GM19351 (cell line): Measurements from ENCODE around the gene NME8.
"Not testable (repeated sequence)": the region's sequence is repeated elsewhere in the genome, so short reads cannot be mapped to it uniquely, and the experiment has no call there.

ENCODE experiments used
- ATAC-seq: cut with Tn5 transposase; IDR thresholded peaks from one replicate; pipeline ENCODE4 v1.9.1; 2021; ENCODE audit warnings: mild to moderate bottlenecking, moderate library complexity; ENCODE audit not compliant: unreplicated experiment

NME8 gene, protein sequence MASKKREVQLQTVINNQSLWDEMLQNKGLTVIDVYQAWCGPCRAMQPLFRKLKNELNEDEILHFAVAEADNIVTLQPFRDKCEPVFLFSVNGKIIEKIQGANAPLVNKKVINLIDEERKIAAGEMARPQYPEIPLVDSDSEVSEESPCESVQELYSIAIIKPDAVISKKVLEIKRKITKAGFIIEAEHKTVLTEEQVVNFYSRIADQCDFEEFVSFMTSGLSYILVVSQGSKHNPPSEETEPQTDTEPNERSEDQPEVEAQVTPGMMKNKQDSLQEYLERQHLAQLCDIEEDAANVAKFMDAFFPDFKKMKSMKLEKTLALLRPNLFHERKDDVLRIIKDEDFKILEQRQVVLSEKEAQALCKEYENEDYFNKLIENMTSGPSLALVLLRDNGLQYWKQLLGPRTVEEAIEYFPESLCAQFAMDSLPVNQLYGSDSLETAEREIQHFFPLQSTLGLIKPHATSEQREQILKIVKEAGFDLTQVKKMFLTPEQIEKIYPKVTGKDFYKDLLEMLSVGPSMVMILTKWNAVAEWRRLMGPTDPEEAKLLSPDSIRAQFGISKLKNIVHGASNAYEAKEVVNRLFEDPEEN

GRCh38 chr7:37848297-37848696 lies at the start of gene NME8:
NME8 (plus strand) TSS chr7:37848597; CDS start chr7:37850267, 1,670 bp downstream.
- no peak for ATAC-seq

DNA sequence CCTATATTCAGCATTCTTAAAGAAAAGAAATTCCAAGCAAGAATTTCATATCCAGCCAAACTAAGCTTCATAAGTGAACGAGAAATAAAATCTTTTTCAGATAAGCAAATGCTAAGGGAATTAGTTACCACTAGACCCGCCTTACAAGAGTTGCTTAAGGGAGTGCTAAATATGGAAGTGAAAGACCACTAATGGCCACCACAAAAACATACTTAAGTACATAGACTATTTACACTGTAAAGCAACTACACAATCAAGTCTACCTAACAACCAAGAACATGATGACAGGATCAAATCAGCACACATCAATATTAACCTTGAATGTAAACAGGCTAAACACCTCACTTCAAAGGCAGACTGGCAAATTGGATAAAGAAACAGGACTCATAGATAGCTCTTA lies 42.2 kb upstream of the NME8 start:
- no peak for ATAC-seq

DNA sequence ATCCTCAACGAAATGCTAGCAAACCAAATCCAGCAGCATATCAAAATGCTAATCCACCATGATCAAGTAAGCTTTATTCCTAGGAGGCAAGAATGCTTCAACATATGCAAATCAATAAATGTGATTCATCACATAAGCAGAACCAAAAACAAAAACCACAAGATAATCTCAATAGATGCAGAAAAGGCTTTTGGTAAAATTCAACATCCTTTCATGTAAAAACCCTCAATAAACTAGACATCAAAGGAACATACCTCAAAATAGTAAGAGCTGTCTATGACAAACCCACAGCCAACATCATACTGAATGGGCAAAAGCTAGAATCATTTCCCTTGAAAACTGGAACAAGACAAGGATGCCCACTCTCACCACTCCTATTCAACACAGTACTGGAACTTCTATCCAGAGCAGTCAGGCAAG lies 36.2 kb upstream of the NME8 start:
- ATAC-seq: not testable (repeated sequence)

DNA sequence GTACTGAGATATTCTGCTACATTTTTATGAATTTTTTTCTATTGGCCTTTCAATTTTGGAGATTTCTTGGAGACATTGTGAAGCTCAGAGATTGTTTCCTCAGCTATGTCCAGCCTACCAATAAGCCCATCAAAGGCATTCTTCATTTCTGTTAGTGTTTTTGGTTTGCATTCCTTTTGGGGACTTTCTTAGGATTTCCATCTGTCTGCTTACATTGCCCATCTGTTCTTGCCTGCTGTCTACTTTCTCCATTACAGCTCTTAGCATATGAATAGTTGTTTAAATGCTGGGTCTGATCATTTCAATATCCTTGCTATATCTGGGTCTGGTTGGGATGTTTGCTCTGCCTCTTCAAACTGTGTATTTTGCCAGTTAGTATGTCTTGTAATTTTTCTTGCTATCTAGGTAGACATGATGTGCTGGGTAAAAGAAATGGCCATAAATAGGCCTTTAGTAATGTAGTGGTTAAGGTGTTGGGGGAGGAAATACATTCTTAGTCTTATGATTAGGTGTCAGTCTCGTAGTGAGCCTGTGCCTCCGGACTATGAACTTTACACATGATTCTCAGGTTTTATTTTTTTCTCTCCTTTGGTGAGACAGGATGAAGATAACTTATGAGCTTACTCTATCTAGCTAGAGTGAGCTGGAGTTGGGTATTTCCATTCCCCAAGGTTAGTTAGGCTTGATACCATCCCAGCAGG lies 32.6 kb upstream of the NME8 start:
- peak; percentile 92 for ATAC-seq

- ATAC-seq: no peak
Observed at GRCh38 chr7:37816922-37817590, 31.3 kb upstream of the NME8 start.

GRCh38 chr7:37817591-37817960 lies 30.8 kb upstream of the NME8 start:
- ATAC-seq: no peak

DNA sequence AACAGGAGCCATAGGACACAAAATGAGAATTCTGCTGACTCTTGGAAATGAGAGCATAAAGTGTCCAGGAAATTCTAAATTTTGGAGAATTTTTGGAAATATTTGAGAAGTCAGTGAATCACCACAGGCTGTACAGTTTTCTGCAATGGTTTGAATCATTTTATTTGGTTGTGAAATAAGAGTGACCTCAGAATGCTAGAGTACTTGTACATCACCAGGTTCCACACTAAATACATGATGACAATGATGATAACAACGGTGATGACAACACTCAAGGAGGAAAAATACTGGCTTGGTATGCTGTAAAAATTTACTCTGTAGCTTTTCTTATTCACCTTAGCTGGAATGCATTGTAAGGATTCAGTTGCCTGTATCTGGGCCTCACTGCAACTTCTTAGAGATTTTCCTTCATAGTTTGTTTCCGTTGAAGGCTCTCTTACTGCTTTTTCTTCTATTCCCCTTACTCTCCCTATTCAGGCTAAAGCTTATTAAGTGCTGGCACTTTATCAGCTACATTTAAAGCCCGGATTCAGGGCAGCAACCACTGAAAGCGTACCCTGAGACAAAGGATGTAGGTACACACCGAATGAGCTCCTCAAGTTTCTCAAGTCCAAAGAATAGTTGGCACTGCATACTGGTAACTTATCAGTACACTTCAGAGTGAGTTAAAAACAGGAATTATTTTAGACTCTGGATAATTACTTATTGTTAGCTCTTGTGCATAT lies 30.2 kb upstream of the NME8 start:
- ATAC-seq: no peak

DNA sequence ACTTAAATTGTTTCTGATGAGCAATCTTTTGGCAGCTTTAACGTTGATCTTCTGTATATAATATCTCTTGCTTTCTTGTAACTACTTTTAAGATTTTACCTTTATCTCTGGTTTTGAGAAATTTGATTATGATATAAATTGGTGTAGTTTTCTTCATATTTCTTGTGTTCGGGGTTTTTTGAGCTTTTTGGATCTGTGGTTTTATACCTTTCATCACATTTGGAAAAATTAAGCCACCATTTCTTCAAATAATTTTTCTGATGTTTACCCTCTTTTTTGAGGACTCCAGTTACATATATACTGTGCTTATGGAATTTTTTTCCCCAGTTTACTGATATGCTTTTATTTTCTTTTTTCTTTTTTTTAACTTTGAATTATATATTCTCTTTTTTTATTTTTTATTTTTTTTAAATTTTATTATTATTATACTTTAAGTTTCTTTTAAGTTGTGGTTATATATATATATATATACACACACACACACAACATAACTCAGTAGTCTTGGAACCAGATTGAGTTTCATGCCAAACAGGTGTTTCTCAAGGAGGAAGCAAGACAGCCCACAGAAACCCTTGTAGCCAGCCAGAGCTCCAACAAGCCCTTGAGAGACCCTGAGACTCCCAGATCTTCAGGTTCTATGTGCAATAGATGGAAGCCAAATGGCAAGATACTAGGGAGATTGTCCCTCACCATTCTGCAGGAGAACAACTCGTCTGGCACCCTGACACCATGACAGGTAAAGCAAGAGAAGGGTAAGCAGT lies 27.5 kb upstream of the NME8 start:
- peak; percentile 81 for ATAC-seq

DNA sequence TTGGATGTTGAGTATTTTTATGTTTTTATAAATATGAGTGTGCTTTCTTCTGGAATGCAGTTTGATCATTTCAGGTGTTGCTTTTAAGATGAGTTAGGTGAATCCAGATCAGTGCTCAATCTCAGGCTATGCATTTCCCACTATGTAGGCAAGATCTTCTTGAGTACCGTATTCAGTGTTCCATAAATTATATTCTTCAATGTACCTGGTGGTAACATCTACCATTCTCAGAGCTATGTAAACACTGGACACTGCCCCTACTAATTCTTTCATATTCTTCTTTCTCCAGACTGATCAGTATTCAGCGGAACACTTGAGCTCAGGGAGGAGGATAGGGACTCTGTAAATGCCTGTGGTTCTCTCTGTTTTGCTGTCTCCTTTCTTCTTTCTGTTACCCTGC lies 25.5 kb upstream of the NME8 start:
- ATAC-seq: no peak

DNA sequence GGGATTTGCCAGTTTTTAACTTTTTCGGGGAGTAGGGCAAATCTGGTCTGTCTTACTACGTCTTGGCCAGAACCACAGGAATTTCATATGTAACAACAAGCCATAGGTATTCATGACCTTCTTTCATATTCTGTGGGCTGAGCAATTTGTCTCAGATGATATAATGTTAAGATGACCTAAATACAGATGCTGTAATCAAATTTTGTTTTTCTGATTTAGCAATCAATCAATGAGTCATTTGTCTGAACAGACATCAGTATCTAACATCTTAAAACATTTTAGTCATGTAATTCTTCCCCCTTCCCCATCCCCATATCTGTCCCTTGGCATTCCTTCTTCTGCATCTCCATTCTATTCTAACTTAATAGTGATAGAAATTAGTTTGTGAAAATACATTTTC lies 24.8 kb upstream of the NME8 start:
- no peak for ATAC-seq

DNA sequence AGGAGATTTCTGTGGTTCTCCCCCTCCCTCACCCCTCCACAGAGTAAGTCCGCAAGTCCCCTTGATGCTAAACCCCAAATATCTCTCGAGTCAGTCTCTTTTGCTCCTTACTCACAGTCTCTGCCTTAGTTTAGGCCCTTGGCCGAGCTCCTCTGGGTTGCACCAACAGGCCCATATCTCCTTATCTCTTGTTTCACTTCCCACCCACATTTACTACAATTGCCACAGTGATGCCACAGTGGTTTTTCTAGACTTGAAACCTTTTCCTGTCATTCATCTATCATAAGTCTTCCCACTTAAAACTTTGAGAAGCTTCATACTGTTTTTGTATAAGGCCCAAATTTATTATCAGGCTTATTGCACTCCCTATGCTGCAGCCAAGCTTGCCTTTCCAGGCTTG lies 23.4 kb upstream of the NME8 start:
- ATAC-seq: no peak

DNA sequence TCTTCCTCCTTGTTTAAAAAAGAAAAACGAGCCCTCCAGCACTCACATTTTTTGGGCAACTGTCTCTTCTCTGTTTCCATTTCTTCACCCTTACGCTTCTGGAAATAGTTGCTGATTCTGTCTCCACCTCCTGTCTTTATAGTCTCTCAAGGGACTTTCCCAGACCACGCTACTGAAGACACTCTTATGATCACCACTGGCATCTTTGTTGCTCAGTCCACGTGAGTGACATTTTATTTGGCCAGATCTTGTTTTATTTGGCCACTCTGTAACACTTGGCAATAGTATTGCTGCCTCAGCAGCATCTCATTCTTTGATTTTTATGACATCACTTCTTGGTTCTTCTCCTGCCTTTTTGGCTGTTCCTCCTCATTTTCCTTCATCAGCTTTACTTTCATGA lies 21.6 kb upstream of the NME8 start:
- ATAC-seq: peak; percentile 76

GRCh38 chr7:37831244-37831643 lies 17.2 kb upstream of the NME8 start:
- no peak for ATAC-seq

DNA sequence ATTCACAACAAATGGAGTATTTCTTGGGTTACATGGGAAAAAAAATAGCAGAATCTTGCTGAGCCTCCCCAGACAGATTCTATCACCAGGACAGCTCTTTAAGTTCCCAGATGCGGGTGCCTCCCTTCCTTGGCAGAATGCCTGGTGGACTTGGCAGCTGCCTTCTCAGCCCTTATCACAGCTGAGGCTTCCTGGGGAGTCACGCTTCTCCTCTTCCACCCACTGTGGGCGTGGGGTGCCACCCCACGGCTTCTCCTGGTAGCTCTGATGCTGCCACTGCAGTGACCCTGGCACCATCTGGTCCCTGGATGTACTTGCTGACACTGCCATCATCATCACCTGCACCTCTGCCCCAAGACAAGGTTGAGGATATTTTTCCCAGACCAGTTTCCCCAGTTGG lies 16.2 kb upstream of the NME8 start:
- ATAC-seq: peak; percentile 70

- ATAC-seq: peak; percentile 56
Observed at GRCh38 chr7:37833107-37833817, 15.1 kb upstream of the NME8 start.

GRCh38 chr7:37833818-37834146 lies 14.6 kb upstream of the NME8 start:
- ATAC-seq: no peak

GRCh38 chr7:37853468-37853867 lies 5.1 kb downstream of the NME8 start:
- no peak for ATAC-seq

DNA sequence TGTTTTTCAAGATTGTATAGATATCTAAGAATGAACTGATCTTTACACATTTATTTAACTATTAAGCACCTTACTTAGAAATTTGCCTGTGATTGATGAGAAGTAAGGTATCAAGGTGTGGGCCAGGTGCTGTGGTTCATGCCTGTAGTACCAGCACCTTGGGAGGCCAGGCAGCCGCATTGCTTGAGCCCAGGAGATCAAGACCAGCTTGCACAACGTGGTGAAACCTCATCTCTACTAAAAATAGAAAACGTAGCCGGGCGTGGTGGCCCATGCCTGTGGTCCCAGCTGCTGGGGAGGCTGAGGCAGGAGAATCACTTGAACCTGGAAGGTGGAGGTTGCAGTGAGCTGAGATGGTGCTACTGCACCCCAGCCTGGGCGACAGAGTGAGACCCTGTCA lies 33.7 kb downstream of the NME8 start:
- no peak for ATAC-seq

DNA sequence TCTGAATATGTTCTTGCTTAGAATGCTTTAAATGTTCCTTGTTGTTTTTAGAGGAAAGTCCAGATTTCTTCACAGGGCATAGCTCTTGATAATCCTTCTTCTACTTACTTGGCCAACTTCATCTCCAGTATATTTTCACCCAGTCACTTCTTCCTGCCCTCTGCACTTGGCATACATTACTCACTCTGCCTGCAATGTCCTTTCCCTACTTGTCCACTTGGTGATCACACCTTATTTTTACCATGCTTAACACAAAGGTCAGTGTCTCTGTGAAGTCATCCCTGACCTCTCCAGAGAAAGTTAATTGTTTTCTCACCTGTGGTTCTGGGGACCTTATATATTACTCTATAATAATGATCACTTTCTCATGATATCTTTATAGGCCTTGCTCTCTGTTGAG lies 45.0 kb downstream of the NME8 start:
- no peak for ATAC-seq

DNA sequence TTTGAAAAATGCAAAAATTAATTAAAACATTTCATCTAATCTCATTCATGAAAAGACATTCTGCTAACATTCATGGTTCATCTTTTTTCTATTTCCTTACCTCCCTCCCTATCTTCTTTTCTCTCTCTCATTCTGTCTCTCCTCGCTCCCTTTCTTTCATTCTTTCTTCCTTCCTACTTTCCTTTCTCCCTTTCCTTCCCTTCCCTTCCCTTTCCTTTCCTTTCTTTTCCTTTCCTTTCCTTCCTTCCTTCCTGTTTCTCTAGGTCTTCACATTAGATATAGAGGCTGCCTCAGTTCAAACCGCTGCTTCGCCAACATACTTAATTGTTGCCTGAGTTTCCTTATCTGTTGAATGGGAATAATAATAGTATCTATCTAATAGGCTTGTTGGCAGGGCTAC lies 46.3 kb downstream of the NME8 start:
- ATAC-seq: no peak
